Stimulated activated CD4-positive, alpha-beta T cell treated with anti-CD3 and anti-CD28 coated beads, Interleukin-12 subunit alpha, Interleukin-12 subunit beta, amount 100 ng/mL, for 48 hours (primary cell): Measurements from ENCODE around the gene PRDM16.

Experiments
- DNase-seq, 3 donors: peaks; one replicate each; pipeline ENCODE4 v3.0.0-alpha.2; 2020; ENCODE audit warnings: low read depth in 2 of 3, low spot score in 1 of 3

Gene PRDM16

GRCh38 chr1:3420218-3420951 lies 351.4 kb downstream of the PRDM16 start:
- no peak for DNase-seq

- DNase-seq: no peak
These were observed 353.6 kb downstream of the PRDM16 start for GRCh38 chr1:3422638-3423037.

- no peak for DNase-seq
These were observed 354.3 kb downstream of the PRDM16 start for GRCh38 chr1:3423245-3423829.

- no peak for DNase-seq
These were observed 355.1 kb downstream of the PRDM16 start for GRCh38 chr1:3423896-3424611.

GRCh38 chr1:3425486-3426215 lies 356.6 kb downstream of the PRDM16 start:
- no peak for DNase-seq

GRCh38 chr1:3426956-3427535 lies 358.0 kb downstream of the PRDM16 start:
- DNase-seq: no peak

GRCh38 chr1:3427711-3428704 lies 359.0 kb downstream of the PRDM16 start:
- no peak for DNase-seq

GRCh38 chr1:3428899-3429298 lies 359.9 kb downstream of the PRDM16 start:
- no peak for DNase-seq

- DNase-seq: no peak
These were observed 360.3 kb downstream of the PRDM16 start for GRCh38 chr1:3429320-3429719.

GRCh38 chr1:3429766-3430165 lies 360.8 kb downstream of the PRDM16 start:
- no peak for DNase-seq

- DNase-seq: no peak
These were observed 361.4 kb downstream of the PRDM16 start for GRCh38 chr1:3430406-3430805.

- DNase-seq: no peak
These were observed 361.8 kb downstream of the PRDM16 start for GRCh38 chr1:3430820-3431219.

- no peak for DNase-seq
These were observed 362.3 kb downstream of the PRDM16 start for GRCh38 chr1:3431266-3431665.

GRCh38 chr1:3431686-3432085 lies 362.7 kb downstream of the PRDM16 start:
- no peak for DNase-seq

GRCh38 chr1:3432306-3432705 lies 363.3 kb downstream of the PRDM16 start:
- no peak for DNase-seq

GRCh38 chr1:3433076-3433475 lies 364.1 kb downstream of the PRDM16 start:
- DNase-seq: no peak

GRCh38 chr1:3433596-3434320 lies 364.8 kb downstream of the PRDM16 start:
- no peak for DNase-seq

- DNase-seq: no peak
These were observed 365.6 kb downstream of the PRDM16 start for GRCh38 chr1:3434406-3435110.

GRCh38 chr1:3435666-3436065 lies 366.7 kb downstream of the PRDM16 start:
- no peak for DNase-seq
